Loucy (cell line): Measurements from ENCODE around the gene PACSIN3.

Source experiments
- H2AFZ ChIP-seq: fragments of 200-600 bp; sonication (generic); 2 replicates; pipeline ENCODE4 v1.6.0; 2016; ENCODE audit warnings: antibody characterized with exemption, mild to moderate bottlenecking, low read length, moderate library complexity
- H3F3A ChIP-seq: fragments of 200-600 bp; 2 replicates; pipeline ENCODE4 v1.6.0; 2016; ENCODE audit warnings: antibody characterized with exemption, low read depth, mild to moderate bottlenecking
- H3K27me3 ChIP-seq: fragments of 200-600 bp; sonication (generic); 2 replicates; pipeline ENCODE4 v1.6.1; 2014; ENCODE audit warnings: low read length, mild to moderate bottlenecking; ENCODE audit not compliant: insufficient read depth, poor library complexity, severe bottlenecking
- H3K36me3 ChIP-seq: fragments of 200-600 bp; sonication (generic); 2 replicates; pipeline ENCODE4 v1.6.1; 2016; ENCODE audit warnings: low read length; ENCODE audit not compliant: insufficient read depth
- H3K4me1 ChIP-seq: fragments of 200-600 bp; sonication (generic); 2 replicates; pipeline ENCODE4 v1.5.1; 2014; ENCODE audit warnings: low read length, mild to moderate bottlenecking; ENCODE audit not compliant: insufficient read depth, poor library complexity, severe bottlenecking
- H3K4me2 ChIP-seq: fragments of 200-600 bp; sonication (generic); 2 replicates; pipeline ENCODE4 v1.6.0; 2014; ENCODE audit warnings: antibody characterized with exemption, low read length, low read depth, mild to moderate bottlenecking; ENCODE audit not compliant: poor library complexity, severe bottlenecking
- H3K4me3 ChIP-seq: fragments of 200-600 bp; sonication (generic); 2 replicates; pipeline ENCODE4 v1.5.1; 2014; ENCODE audit warnings: low read length, mild to moderate bottlenecking, mixed read lengths; ENCODE audit not compliant: poor library complexity, severe bottlenecking
- H3K79me2 ChIP-seq: fragments of 200-600 bp; sonication (generic); 2 replicates; pipeline ENCODE4 v1.6.1; 2014; ENCODE audit warnings: low read length; ENCODE audit not compliant: insufficient read depth
- H3K9ac ChIP-seq: fragments of 200-600 bp; sonication (generic); 2 replicates; pipeline ENCODE4 v1.6.0; 2014; ENCODE audit warnings: mild to moderate bottlenecking, low read depth, low read length, moderate library complexity; ENCODE audit not compliant: poor library complexity, severe bottlenecking
- H3K9me2 ChIP-seq: fragments of 200-600 bp; sonication (generic); replicated peaks from 2 replicates; pipeline ENCODE4 v1.6.1; 2016; ENCODE audit warnings: low read depth, low read length, mixed read lengths
- H3K9me3 ChIP-seq: fragments of 200-600 bp; sonication (generic); 2 replicates; pipeline ENCODE4 v1.6.1; 2014; ENCODE audit warnings: mild to moderate bottlenecking, antibody characterized with exemption, low read length, low read depth; ENCODE audit not compliant: insufficient read depth
- H4K20me1 ChIP-seq: fragments of 200-600 bp; sonication (generic); 2 replicates; pipeline ENCODE4 v1.6.0; 2014; ENCODE audit warnings: antibody characterized with exemption, low read length, mild to moderate bottlenecking; ENCODE audit not compliant: insufficient read depth, poor library complexity, severe bottlenecking
- EZH2phosphoT487 ChIP-seq: fragments of 200-600 bp; IDR thresholded peaks from 2 replicates; pipeline ENCODE4 v1.6.1; 2018; ENCODE audit warnings: antibody characterized with exemption, mild to moderate bottlenecking, moderate library complexity, borderline replicate concordance
- TF ChIP-seq, protein P1 (sequence below): fragments of 200-600 bp; sonication (generic); conservative IDR thresholded peaks from 2 replicates; pipeline ENCODE4 v1.5.1; 2014; ENCODE audit warnings: mild to moderate bottlenecking, antibody characterized with exemption, low read length

PACSIN3 gene

DNA sequence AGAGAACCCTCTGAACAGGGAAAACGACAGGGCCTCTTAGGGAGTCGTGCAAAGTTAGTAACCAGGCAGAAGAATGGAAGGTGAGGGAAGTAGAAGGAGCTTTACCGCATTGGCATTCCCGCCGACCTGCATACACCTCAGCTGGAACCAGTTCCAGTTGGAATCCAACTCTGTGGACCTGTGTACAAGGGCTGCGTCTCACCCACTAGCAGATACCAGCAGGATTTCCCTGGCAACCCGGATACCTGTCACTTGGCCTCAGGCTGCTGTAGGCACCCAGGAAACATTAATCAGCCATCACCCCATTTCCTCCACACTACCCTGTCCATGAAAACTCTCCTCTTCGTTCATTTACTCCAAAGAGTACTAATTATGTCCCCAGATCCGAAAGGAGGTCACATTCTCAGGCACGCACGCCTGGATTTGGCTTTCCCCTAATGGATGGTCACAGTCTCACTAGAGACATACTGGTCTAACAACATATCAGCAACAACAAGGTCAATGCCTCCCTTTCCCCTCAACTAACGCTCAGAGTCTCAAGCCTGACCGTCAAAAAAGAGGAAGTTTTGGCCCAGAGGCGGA is 10.4 kb downstream of the PACSIN3 start:
- H4K20me1 ChIP-seq, result peaks cover 46% of the 10 kb centered on the region
- peak overlapping the region; percentile 100 for H3K4me2 ChIP-seq
- peaks cover 29% of the 10 kb centered on the region; the same call in 1 of the 2 replicates for H3K36me3 ChIP-seq
- H3K4me3 ChIP-seq, result peak overlapping the region; percentile 97
- TF ChIP-seq EZH2phosphoT487, result no peak
- TF ChIP-seq, protein P1, sequence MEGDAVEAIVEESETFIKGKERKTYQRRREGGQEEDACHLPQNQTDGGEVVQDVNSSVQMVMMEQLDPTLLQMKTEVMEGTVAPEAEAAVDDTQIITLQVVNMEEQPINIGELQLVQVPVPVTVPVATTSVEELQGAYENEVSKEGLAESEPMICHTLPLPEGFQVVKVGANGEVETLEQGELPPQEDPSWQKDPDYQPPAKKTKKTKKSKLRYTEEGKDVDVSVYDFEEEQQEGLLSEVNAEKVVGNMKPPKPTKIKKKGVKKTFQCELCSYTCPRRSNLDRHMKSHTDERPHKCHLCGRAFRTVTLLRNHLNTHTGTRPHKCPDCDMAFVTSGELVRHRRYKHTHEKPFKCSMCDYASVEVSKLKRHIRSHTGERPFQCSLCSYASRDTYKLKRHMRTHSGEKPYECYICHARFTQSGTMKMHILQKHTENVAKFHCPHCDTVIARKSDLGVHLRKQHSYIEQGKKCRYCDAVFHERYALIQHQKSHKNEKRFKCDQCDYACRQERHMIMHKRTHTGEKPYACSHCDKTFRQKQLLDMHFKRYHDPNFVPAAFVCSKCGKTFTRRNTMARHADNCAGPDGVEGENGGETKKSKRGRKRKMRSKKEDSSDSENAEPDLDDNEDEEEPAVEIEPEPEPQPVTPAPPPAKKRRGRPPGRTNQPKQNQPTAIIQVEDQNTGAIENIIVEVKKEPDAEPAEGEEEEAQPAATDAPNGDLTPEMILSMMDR, result no peak
- H3K9me3 ChIP-seq, result no peaks in the 10 kb centered on the region
- H3K4me1 ChIP-seq, result peaks cover 41% of the 10 kb centered on the region
- H3F3A ChIP-seq, result no peaks in the 10 kb centered on the region
- H3K9ac ChIP-seq, result peak overlapping the region; percentile 96
- H2AFZ ChIP-seq, result no peak overlapping the region
- no peaks in the 10 kb centered on the region for H3K9me2 ChIP-seq
- peaks cover 4% of the 10 kb centered on the region for H3K27me3 ChIP-seq
- H3K79me2 ChIP-seq, result peaks cover 58% of the 10 kb centered on the region

DNA sequence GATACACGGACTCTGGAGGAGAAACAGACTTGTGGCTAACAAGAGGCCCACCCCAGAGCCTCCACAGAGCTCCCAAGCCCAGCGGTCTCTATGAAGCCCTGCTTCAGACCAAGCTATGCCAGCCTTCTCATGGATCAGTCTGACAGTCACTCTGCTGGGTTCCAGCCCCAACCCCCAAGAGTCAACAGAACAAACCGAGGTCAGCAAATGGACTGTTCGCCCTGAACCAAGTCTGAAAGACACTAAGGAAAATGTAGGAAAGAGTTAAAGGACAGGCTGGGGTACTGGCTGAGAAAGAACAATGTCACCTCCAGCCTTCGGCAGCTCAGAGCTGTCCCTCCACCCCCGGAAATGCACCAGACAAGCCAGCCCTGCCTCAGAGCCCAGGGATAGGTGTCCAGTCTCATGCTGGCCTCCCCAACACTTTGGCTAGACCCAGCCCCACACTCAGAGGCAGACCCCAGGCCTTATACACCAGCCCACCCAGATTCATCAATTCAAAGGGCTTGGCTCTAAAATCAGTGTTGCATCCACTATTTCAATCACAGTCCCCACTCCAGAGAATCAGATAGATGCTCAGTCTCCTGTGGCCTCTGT is 13.4 kb downstream of the PACSIN3 start:
- no peaks in the 10 kb centered on the region for H3K9me2 ChIP-seq
- H3K9ac ChIP-seq, result peak overlapping the region; percentile 28
- peaks cover 76% of the 10 kb centered on the region for H3K79me2 ChIP-seq
- H3K9me3 ChIP-seq, result no peaks in the 10 kb centered on the region
- H4K20me1 ChIP-seq, result peaks cover 51% of the 10 kb centered on the region
- peaks cover 38% of the 10 kb centered on the region for H3K4me1 ChIP-seq
- H3K4me2 ChIP-seq, result peak overlapping the region; percentile 56
- no peak overlapping the region for H2AFZ ChIP-seq
- H3K36me3 ChIP-seq, result peaks cover 49% of the 10 kb centered on the region; the same call in 1 of the 2 replicates
- H3K4me3 ChIP-seq, result peak overlapping the region; percentile 39
- H3F3A ChIP-seq, result no peaks in the 10 kb centered on the region
- peaks cover 4% of the 10 kb centered on the region for H3K27me3 ChIP-seq
- TF ChIP-seq, protein P1, result no peak
- TF ChIP-seq EZH2phosphoT487, result no peak

DNA sequence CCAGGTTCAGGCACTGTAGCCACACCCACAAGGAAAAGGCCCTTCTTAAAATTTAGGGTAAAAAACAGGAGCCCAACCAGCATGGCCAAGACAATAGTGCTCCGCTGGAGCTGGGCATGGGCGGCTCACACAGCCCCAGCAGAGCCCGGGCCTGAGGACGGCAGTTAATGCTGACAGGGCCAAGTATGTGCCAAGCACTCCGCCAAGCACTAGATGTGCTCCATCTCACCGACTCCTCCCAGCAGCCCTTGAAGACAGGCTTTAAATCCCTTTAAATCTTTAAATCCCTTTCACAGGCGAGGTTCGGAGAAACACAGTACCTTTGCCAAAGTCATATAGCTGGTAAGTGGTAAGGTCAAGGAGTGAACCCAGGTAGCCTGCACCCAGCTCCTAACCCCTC is 14.4 kb downstream of the PACSIN3 start:
- Histone ChIP-seq H3K4me2 (peak overlapping the region; percentile 56), H3K79me2 (peaks cover 85% of the 10 kb centered on the region), H3K27me3 (peaks cover 4% of the 10 kb centered on the region), H4K20me1 (peaks cover 54% of the 10 kb centered on the region), H2AFZ (no peak overlapping the region), H3K9me2 (no peaks in the 10 kb centered on the region), H3K4me3 (peak overlapping the region; percentile 39), H3F3A (no peaks in the 10 kb centered on the region), H3K36me3 (peaks cover 59% of the 10 kb centered on the region; the same call in 1 of the 2 replicates), H3K9me3 (no peaks in the 10 kb centered on the region), H3K9ac (no peak overlapping the region), H3K4me1 (peaks cover 35% of the 10 kb centered on the region)
- TF ChIP-seq EZH2phosphoT487, result no peak
- TF ChIP-seq, protein P1, result no peak
